AG09309 (cell line): ENCODE results near the gene QSOX2.
"Not testable (repeated sequence)": the region's sequence is repeated elsewhere in the genome, so short reads cannot be mapped to it uniquely, and the experiment has no call there.

ENCODE experiments used
- DNase-seq: peaks from one replicate; pipeline ENCODE4 v3.0.0-alpha.2; 2010; ENCODE audit warnings: low read depth
- H3K4me3 ChIP-seq: 2 replicates; pipeline ENCODE4 v1.5.1; 2011; ENCODE audit warnings: mild to moderate bottlenecking, low read depth, low read length, moderate library complexity; ENCODE audit not compliant: control insufficient read depth
- CTCF ChIP-seq: IDR thresholded peaks from 2 replicates; pipeline ENCODE4 v1.5.1; 2011; ENCODE audit warnings: mild to moderate bottlenecking, low read depth, low read length, inconsistent platforms; ENCODE audit not compliant: insufficient read depth, control insufficient read depth; ENCODE audit errors: missing control alignments

The QSOX2 gene

GRCh38 chr9:136268735-136269134, 23.1 kb upstream of the QSOX2 start:
- DNase-seq: no peak
- TF ChIP-seq CTCF: no peak
- H3K4me3 ChIP-seq: no peak overlapping the region

GRCh38 chr9:136268318-136268717, 22.7 kb upstream of the QSOX2 start:
- DNase-seq: no peak
- peak; percentile 6 for TF ChIP-seq CTCF
- H3K4me3 ChIP-seq: no peak overlapping the region

- peak; percentile 28 for TF ChIP-seq CTCF
- peak; percentile 21 for DNase-seq
- H3K4me3 ChIP-seq: peak overlapping the region; percentile 49
Measured at GRCh38 chr9:136267261-136268111, 21.9 kb upstream of the QSOX2 start.

GRCh38 chr9:136266641-136267040, 21.0 kb upstream of the QSOX2 start:
- DNase-seq, H3K4me3 ChIP-seq: not testable (repeated sequence)

DNA sequence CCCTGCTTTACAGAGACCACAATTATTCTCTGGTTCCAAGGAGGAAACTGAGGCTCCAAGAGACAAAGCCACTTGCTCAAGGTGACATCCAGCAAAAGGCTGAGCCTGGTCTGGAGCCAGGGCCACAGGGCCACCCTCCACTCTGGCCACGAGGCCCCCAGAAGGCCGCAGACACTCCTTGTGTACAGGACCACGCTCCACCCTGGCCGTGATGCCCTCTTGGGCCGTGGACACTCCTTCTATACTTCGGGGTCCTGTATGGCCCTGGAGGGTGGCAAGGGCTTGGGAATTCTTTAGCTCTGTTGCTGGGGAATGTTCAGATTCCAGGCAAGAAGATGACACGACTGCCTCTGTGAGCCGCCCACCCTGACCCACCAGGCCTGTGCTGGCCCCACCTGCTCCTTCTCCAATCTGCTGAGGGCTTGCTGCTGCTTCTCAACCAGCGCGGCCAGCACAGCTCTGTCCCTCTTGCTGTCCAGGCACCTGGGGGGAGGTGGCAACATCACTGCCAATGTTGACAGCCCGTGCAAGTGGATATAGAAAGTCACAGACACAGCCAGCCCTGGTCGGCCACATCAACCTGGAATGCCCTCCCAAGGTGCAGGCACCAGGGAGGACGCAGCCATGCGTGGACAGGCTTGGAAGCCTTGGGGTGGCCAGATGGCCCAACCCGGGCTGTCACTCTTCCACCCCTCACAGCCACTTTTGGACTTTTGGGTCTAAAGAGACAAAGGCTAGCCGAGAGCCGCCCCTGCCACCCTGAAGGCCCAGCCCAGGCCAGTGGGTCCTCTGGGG, 20.1 kb upstream of the QSOX2 start:
- TF ChIP-seq CTCF: no peak
- H3K4me3 ChIP-seq: no peak overlapping the region
- DNase-seq: no peak

DNA sequence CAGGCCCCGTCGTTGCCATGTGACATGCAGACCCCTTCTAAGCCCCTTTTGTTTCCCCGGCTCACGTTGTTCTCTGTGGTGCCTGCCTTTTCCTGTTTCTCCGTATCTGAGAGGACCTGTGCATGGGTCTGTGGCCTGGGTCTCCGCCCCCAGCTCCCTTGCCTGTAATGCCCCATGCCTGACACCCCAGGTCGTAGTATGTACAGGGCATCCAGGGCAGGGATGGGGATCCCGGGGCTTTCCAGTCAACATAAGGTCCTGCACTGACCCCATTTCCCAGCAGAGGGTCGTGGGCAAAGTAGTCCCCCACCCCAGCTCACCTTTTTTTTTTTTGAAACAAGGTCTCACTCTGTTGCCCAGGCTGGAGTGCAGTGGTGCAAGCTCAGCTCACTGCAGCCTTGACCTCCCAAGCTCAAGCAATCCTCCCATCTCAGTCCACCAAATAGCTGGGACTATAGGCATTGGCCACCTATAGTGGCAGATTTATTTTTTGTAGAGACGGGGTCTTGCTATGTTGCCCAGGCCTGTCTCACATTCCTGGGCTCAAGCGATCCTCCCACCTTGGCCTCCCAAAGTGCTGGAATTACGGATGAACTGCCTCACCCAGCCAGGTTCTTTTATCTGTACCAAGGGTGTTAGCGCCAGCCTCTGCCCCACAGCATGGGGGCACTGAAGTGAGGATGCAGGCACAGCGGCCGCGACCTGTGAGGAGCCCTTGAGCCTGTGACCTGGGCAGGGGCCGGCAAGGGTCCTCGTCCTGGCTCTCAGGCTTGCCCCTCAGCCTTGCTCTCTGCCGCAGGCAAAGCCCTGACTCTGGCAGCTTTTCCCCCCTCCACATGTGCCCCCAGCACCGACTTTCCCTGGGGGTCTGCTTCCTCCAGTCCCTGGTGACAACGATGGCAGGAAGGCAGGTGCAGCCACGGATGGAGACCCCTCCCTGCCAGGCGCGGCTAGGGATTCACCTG, 19.1 kb upstream of the QSOX2 start:
- no peak for DNase-seq
- no peak overlapping the region for H3K4me3 ChIP-seq

More for the DNA sequence above, 19.1 kb upstream of the QSOX2 start:
- no peak for TF ChIP-seq CTCF
